ENCODE measurements around the gene CDK2. TPM values are rescaled to one million over a fixed set of nuclear protein-coding genes. Genes with fewer than 3 reads are reported as not detected.
"Not testable (repeated sequence)": the region's sequence is repeated elsewhere in the genome, so short reads cannot be mapped to it uniquely, and the experiment has no call there.

The CDK2 gene
- total and polyA plus RNA-seq, 4 donors: 14.5 to 54.4 (median 28.7) TPM

- DNase-seq (ENCODE audit: low read depth in 4 of 6, low spot score in 6 of 6): no peak
- Histone ChIP-seq H3K9me3 (ENCODE audit: control insufficient read depth, insufficient read depth, low read length) (no peaks in the 10 kb centered on the region), H3K27me3 (ENCODE audit: control insufficient read depth, insufficient read depth, low read length) (no peaks in the 10 kb centered on the region), H3K4me1 (ENCODE audit: control insufficient read depth, insufficient read depth, low read length) (peaks cover 11% of the 10 kb centered on the region), H3K27ac (ENCODE audit: low read depth, low read length) (no peak overlapping the region), H3K4me3 (ENCODE audit: low read depth, low read length) (no peak overlapping the region), H3K36me3 (ENCODE audit: control insufficient read depth, insufficient read depth, low read length) (peaks cover 57% of the 10 kb centered on the region)
- WGBS (ENCODE audit: insufficient coverage): 32% methylated on average over 2 of the region's 4 CpGs
Observed at GRCh38 chr12:55993230-55993853, 26.7 kb downstream of the CDK2 start.

GRCh38 chr12:55995366-55995765, 28.7 kb downstream of the CDK2 start:
- no peak for DNase-seq (ENCODE audit: low read depth in 4 of 6, low spot score in 6 of 6)
- 100% methylated on average over 4 of the region's 8 CpGs for WGBS (ENCODE audit: insufficient coverage)
- H3K4me3 ChIP-seq (ENCODE audit: low read depth, low read length): no peak overlapping the region
- no peaks in the 10 kb centered on the region for H3K27me3 ChIP-seq (ENCODE audit: control insufficient read depth, insufficient read depth, low read length)
- H3K9me3 ChIP-seq (ENCODE audit: control insufficient read depth, insufficient read depth, low read length): no peaks in the 10 kb centered on the region
- H3K4me1 ChIP-seq (ENCODE audit: control insufficient read depth, insufficient read depth, low read length): peaks cover 16% of the 10 kb centered on the region
- H3K27ac ChIP-seq (ENCODE audit: low read depth, low read length): no peak overlapping the region
- H3K36me3 ChIP-seq (ENCODE audit: control insufficient read depth, insufficient read depth, low read length): peaks cover 49% of the 10 kb centered on the region

- DNase-seq (ENCODE audit: low read depth in 4 of 6, low spot score in 6 of 6): peak in 5 of 6 donors; percentile 40 to 88 (median 57)
- peaks cover 16% of the 10 kb centered on the region for H3K4me1 ChIP-seq (ENCODE audit: control insufficient read depth, insufficient read depth, low read length)
- H3K36me3 ChIP-seq (ENCODE audit: control insufficient read depth, insufficient read depth, low read length): peaks cover 46% of the 10 kb centered on the region
- H3K9me3 ChIP-seq (ENCODE audit: control insufficient read depth, insufficient read depth, low read length): no peaks in the 10 kb centered on the region
- H3K27me3 ChIP-seq (ENCODE audit: control insufficient read depth, insufficient read depth, low read length): no peaks in the 10 kb centered on the region
- no CpG with 5 or more reads among the region's 14 CpGs for WGBS (ENCODE audit: insufficient coverage)
- H3K4me3 ChIP-seq (ENCODE audit: low read depth, low read length): peak overlapping the region; percentile 71
- H3K27ac ChIP-seq (ENCODE audit: low read depth, low read length): peak overlapping the region; percentile 91
Observed at GRCh38 chr12:55996201-55996714, 29.6 kb downstream of the CDK2 start.

- Histone ChIP-seq H3K36me3 (ENCODE audit: control insufficient read depth, insufficient read depth, low read length) (peaks cover 45% of the 10 kb centered on the region), H3K9me3 (ENCODE audit: control insufficient read depth, insufficient read depth, low read length) (no peaks in the 10 kb centered on the region), H3K4me3 (ENCODE audit: low read depth, low read length) (peak within 1 kb of the TSS; percentile 71), H3K4me1 (ENCODE audit: control insufficient read depth, insufficient read depth, low read length) (peaks cover 16% of the 10 kb centered on the region), H3K27me3 (ENCODE audit: control insufficient read depth, insufficient read depth, low read length) (no peaks in the 10 kb centered on the region), H3K27ac (ENCODE audit: low read depth, low read length) (peak within 1 kb of the TSS; percentile 91)
- 2% methylated on average over 25 of the region's 27 CpGs for WGBS (ENCODE audit: insufficient coverage)
- peak; percentile 82 to 98 (median 93) for DNase-seq (ENCODE audit: low read depth in 4 of 6, low spot score in 6 of 6)
Observed at GRCh38 chr12:55996715-55997534, 30.3 kb downstream of the CDK2 start, which contains the start of gene SUOX. Gene SUOX, plus strand, starts transcription at chr12:55997276. Its CDS starts 4,946 bp downstream, at chr12:56002222.

- 0% methylated on average over 3 of the region's 5 CpGs for WGBS (ENCODE audit: insufficient coverage)
- peak overlapping the region; percentile 91 for H3K27ac ChIP-seq (ENCODE audit: low read depth, low read length)
- DNase-seq (ENCODE audit: low read depth in 4 of 6, low spot score in 6 of 6): no peak
Observed at GRCh38 chr12:55997535-55997859, 30.9 kb downstream of the CDK2 start.

GRCh38 chr12:55999522-55999921, 32.9 kb downstream of the CDK2 start:
- H3K36me3 ChIP-seq (ENCODE audit: control insufficient read depth, insufficient read depth, low read length): peaks cover 49% of the 10 kb centered on the region
- 68% methylated on average over 2 of the region's 6 CpGs for WGBS (ENCODE audit: insufficient coverage)
- not testable (repeated sequence) for H3K4me3 ChIP-seq (ENCODE audit: low read depth, low read length); H3K27me3 ChIP-seq (ENCODE audit: control insufficient read depth, insufficient read depth, low read length); H3K9me3 ChIP-seq (ENCODE audit: control insufficient read depth, insufficient read depth, low read length); H3K27ac ChIP-seq (ENCODE audit: low read depth, low read length); DNase-seq (ENCODE audit: low read depth in 4 of 6, low spot score in 6 of 6)
- peaks cover 16% of the 10 kb centered on the region for H3K4me1 ChIP-seq (ENCODE audit: control insufficient read depth, insufficient read depth, low read length)

More at GRCh38 chr12:55997535-55997859, 30.9 kb downstream of the CDK2 start:
- Histone ChIP-seq H3K9me3 (ENCODE audit: control insufficient read depth, insufficient read depth, low read length) (no peaks in the 10 kb centered on the region), H3K4me1 (ENCODE audit: control insufficient read depth, insufficient read depth, low read length) (peaks cover 16% of the 10 kb centered on the region), H3K36me3 (ENCODE audit: control insufficient read depth, insufficient read depth, low read length) (peaks cover 45% of the 10 kb centered on the region), H3K27me3 (ENCODE audit: control insufficient read depth, insufficient read depth, low read length) (no peaks in the 10 kb centered on the region), H3K4me3 (ENCODE audit: low read depth, low read length) (peak overlapping the region; percentile 71)

GRCh38 chr12:55999999-56000540, 33.4 kb downstream of the CDK2 start:
- H3K27ac ChIP-seq (ENCODE audit: low read depth, low read length); H3K9me3 ChIP-seq (ENCODE audit: control insufficient read depth, insufficient read depth, low read length); DNase-seq (ENCODE audit: low read depth in 4 of 6, low spot score in 6 of 6); H3K4me3 ChIP-seq (ENCODE audit: low read depth, low read length); H3K27me3 ChIP-seq (ENCODE audit: control insufficient read depth, insufficient read depth, low read length): not testable (repeated sequence)
- Histone ChIP-seq H3K36me3 (ENCODE audit: control insufficient read depth, insufficient read depth, low read length) (peaks cover 53% of the 10 kb centered on the region), H3K4me1 (ENCODE audit: control insufficient read depth, insufficient read depth, low read length) (peaks cover 16% of the 10 kb centered on the region)
- WGBS (ENCODE audit: insufficient coverage): 89% methylated on average over 25 of the region's 33 CpGs

- H3K27ac ChIP-seq (ENCODE audit: low read depth, low read length): no peak overlapping the region
- peaks cover 51% of the 10 kb centered on the region for H3K36me3 ChIP-seq (ENCODE audit: control insufficient read depth, insufficient read depth, low read length)
- H3K27me3 ChIP-seq (ENCODE audit: control insufficient read depth, insufficient read depth, low read length): no peaks in the 10 kb centered on the region
- no peak overlapping the region for H3K4me3 ChIP-seq (ENCODE audit: low read depth, low read length)
- no peak for DNase-seq (ENCODE audit: low read depth in 4 of 6, low spot score in 6 of 6)
- no peaks in the 10 kb centered on the region for H3K9me3 ChIP-seq (ENCODE audit: control insufficient read depth, insufficient read depth, low read length)
- H3K4me1 ChIP-seq (ENCODE audit: control insufficient read depth, insufficient read depth, low read length): peaks cover 12% of the 10 kb centered on the region
- 86% methylated on average over 5 of the region's 7 CpGs for WGBS (ENCODE audit: insufficient coverage)
Observed at GRCh38 chr12:56001487-56002100, 35.0 kb downstream of the CDK2 start.

- H3K4me1 ChIP-seq (ENCODE audit: control insufficient read depth, insufficient read depth, low read length): peaks cover 18% of the 10 kb centered on the region
- not testable (repeated sequence) for DNase-seq (ENCODE audit: low read depth in 4 of 6, low spot score in 6 of 6); H3K9me3 ChIP-seq (ENCODE audit: control insufficient read depth, insufficient read depth, low read length); H3K27me3 ChIP-seq (ENCODE audit: control insufficient read depth, insufficient read depth, low read length); H3K27ac ChIP-seq (ENCODE audit: low read depth, low read length); H3K4me3 ChIP-seq (ENCODE audit: low read depth, low read length)
- H3K36me3 ChIP-seq (ENCODE audit: control insufficient read depth, insufficient read depth, low read length): peaks cover 51% of the 10 kb centered on the region
- WGBS (ENCODE audit: insufficient coverage): 92% methylated on average over 5 of the region's 5 CpGs
Observed at GRCh38 chr12:56003376-56003775, 36.7 kb downstream of the CDK2 start.

Data from spinal cord (tissue), 10 donors.